Esophagus muscularis mucosa (tissue), 4 donors: ENCODE measurements around the gene TMEM190.

Experiments
- CTCF ChIP-seq, 3 experiments: fragments of 200-600 bp in 2 of 3; fragments of 450-650 bp in 1 of 3; sonication (generic) in 2 of 3; IDR thresholded peaks; one replicate each; pipeline ENCODE4 v1.5.1; 2017 to 2019; ENCODE audit warnings: antibody characterized with exemption in 3 of 3, mild to moderate bottlenecking in 2 of 3, moderate library complexity in 1 of 3
- EP300 ChIP-seq: sonication (generic); formaldehyde crosslinking; IDR thresholded peaks from one replicate; pipeline ENCODE4 v1.6.1; 2017; ENCODE audit warnings: antibody characterized with exemption
- POLR2A ChIP-seq: fragments of 450-650 bp; IDR thresholded peaks from one replicate; pipeline ENCODE4 v1.6.1; 2017; ENCODE audit warnings: antibody characterized with exemption, moderate library complexity, mild to moderate bottlenecking, low read depth

GRCh38 chr19:55391191-55391670 lies 14.6 kb downstream of the TMEM190 start:
- no peak for TF ChIP-seq POLR2A
- TF ChIP-seq EP300 = no peak
- no peak for TF ChIP-seq CTCF (IDR thresholded peaks at IDR 0.05)
